ENCODE measurements around the gene CCDC87.

- TF ChIP-seq POLR2A (IDR thresholded peaks at IDR 0.05): no peak
- TF ChIP-seq, protein P1, sequence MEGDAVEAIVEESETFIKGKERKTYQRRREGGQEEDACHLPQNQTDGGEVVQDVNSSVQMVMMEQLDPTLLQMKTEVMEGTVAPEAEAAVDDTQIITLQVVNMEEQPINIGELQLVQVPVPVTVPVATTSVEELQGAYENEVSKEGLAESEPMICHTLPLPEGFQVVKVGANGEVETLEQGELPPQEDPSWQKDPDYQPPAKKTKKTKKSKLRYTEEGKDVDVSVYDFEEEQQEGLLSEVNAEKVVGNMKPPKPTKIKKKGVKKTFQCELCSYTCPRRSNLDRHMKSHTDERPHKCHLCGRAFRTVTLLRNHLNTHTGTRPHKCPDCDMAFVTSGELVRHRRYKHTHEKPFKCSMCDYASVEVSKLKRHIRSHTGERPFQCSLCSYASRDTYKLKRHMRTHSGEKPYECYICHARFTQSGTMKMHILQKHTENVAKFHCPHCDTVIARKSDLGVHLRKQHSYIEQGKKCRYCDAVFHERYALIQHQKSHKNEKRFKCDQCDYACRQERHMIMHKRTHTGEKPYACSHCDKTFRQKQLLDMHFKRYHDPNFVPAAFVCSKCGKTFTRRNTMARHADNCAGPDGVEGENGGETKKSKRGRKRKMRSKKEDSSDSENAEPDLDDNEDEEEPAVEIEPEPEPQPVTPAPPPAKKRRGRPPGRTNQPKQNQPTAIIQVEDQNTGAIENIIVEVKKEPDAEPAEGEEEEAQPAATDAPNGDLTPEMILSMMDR (IDR thresholded peaks at IDR 0.05): no peak
These were observed 19.6 kb upstream of the CCDC87 start for GRCh38 chr11:66612458-66612857.

All from testis (tissue), 2 donors.